ENCODE measurements around the gene ARHGAP42.

GRCh38 chr11:100716838-100717237, 29.8 kb downstream of the ARHGAP42 start:
- TF ChIP-seq CTCF (IDR thresholded peaks at IDR 0.05; ENCODE audit: low read depth, low read length) (no peak), POLR2A (IDR thresholded peaks at IDR 0.05; ENCODE audit: extremely low read depth, insufficient read length) (no peak)
